GM19438 (cell line): ENCODE data around the gene TTC7B.

Experiments
- ATAC-seq: cut with Tn5 transposase; IDR thresholded peaks from one replicate; pipeline ENCODE4 v1.9.1; 2021; ENCODE audit warnings: low read depth; ENCODE audit not compliant: unreplicated experiment

TTC7B gene

DNA sequence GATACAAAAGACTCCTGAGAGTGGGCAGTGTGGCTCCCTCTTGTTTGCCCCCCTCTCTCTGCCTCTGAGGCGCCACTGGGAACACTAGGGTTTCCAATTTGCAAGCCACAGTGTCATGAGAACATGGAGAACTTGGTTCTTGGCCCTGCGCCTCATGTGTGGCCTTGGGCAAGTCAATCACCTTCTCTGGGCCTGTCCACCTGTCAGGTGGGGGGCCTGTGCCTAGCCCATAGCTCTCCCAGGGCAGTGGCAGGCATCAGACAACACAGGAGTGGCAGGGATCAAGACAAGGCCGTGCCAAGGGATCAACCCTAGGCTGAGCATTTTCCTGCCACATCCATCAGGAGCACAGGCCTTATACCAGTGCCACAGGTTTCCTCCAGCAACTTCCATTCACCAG lies 234.1 kb downstream of the TTC7B start:
- no peak for ATAC-seq

DNA sequence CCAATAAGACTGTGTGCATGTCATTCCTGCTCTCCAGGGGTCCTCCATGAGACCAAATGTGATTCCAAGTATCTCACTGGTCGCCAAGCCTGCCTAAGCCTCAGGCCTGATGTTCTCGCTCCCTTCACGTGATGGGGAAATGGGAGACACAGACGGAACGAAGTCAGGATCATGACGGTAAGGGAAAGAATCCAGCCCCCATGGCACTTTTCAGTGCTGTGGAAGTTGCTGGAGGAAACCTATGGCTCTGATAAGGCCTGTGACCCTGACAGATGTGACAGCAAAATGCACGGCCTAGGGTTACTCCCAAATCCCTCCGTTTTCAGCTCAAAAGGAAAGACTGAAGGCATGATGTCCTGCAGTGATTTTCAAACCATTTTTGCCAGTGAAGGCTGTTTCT lies 234.5 kb downstream of the TTC7B start:
- no peak for ATAC-seq

DNA sequence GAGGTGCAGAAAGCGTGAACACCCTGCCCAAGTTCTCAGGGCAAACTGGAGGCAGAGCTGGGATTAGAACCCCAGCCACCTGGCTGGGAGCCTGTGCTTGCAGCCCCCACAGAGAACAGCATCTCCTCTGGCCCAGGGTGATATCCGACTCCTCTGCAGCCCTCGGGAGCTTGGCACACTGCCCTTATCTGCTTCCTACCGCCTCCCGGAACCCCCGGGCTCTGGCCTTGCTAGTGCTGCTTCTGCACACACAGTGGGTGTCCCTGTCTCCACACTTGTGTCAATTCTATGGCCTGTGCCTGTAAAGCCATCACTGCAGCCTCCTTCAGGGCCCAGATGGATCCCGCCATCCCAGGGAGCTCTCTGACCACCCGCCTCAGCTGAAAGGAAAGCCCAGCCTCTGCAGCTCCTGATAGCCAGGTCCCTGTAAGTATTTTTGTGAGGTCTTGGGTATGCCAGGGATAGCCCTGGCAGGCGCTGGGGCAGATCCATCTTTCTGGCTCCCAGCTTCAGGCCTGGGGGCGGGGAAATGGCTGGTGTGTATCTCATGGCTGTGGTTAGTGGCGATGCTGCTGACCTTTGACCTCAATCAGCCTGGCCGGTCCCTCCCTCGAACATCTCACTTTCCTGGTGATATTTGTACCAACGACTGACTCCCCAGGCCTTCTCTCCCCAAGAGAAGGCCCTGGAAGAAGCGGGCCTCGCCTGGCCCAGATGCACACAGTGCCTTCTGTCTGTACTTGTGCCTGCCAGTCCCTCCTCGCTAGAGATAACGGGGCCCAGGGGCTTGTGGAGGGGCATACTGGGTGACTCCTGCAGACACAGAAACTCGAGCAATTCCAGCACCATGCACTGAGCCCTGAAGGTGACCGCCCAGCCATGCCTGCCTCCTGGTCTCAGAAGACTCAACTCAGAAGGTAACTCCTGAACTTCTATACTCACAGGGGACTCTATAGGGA lies 235.6 kb downstream of the TTC7B start:
- no peak for ATAC-seq

DNA sequence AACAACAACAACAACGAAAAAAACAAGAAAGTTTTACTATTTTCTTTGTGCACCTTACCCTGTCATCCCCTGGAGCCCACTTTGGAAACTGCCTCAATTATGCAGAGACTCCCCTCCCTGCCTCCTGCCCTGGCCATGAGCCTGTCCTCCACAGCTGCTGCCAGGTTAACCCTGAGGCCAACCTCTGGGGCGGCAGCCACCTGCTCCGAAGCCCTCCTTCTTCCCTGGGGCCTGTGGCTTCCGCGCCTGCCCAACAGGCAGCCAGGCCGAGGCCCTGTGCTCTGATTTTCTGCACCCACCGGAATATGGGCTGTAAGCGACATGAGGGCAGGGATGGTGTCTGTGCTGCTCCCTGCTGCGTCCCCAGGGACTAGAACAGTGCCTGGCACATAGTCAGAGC lies 236.4 kb downstream of the TTC7B start:
- no peak for ATAC-seq

DNA sequence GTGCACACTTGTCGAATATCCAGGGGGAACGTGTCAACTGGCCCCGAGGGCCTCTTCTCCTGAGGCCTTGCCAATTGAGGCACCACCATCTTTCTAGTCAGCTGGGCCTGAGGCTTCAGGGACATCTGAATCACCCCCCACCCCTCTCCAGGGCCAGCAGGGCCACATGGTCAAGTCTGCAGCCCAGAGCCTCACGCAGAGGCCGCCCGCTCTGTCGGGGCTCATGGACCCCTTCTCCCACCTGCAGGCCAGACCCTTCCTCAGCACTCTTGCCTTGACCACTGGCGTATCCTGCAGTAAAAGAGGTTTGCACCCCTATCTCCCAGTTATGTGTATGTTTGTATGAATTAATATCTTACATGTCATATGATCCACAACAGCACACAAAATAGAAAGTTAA lies 237.1 kb downstream of the TTC7B start:
- no peak for ATAC-seq

DNA sequence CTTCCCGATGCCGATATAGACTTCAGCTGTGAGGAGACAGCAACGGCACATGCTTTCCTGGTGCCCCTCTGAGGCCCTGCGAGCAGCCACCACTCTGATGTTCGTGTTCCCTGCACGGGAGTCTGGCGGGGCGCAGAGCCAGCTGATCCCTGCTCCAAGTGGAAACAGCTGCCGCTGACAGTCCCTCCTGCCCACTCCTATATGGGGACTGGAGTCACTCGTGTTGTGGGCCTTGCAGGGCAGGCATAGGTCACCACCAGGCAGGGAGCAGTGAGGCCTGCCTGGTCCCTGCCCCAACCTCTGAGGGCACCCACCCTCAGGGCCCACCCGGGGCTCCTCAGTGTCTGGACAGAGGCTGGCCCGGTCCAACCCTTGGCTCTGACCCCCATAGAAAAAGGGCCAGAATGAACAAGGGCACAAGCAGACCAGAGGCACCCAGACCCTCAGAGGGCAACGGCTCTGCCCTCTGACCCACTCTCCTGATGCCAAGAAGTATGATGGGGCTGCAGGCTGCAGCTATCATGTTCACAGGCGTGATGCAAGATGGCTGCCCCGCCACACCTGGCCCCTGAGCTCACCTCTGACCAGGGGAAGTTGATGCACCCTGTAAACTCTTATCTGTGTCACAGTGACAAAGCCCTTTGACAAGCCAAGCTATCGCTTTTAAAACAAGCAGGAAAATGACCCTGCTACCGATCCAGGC lies 237.8 kb downstream of the TTC7B start:
- no peak for ATAC-seq

DNA sequence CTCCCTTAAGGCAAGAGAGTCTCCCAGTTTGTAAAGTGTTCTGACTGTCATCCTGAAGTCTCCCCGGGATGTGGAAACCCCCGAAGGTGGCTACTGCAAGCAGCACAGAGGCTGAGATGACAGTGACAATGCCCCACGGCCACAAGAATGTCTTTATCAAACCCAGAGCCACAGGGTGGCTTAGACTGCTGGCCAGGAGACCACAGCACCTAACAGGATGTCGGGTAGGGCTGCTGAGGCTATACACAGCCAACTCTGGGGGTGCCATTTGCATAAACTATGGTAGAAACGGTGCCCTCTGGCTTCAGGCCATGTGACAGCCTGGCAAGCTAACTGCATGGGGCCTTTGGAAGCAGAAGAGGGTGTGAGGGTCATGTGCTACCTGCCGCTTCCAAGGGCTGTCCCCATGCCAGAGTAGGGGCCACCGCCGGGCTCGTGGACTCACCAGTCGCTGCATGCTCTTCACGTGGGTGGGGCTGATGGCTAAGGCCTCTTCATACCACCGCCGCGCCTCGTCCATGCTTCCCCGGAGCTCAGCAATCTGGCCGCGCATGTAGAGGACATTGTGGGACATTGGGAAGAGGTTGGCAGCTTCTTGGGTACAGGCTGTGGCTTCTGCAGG lies 238.5 kb downstream of the TTC7B start:
- no peak for ATAC-seq

DNA sequence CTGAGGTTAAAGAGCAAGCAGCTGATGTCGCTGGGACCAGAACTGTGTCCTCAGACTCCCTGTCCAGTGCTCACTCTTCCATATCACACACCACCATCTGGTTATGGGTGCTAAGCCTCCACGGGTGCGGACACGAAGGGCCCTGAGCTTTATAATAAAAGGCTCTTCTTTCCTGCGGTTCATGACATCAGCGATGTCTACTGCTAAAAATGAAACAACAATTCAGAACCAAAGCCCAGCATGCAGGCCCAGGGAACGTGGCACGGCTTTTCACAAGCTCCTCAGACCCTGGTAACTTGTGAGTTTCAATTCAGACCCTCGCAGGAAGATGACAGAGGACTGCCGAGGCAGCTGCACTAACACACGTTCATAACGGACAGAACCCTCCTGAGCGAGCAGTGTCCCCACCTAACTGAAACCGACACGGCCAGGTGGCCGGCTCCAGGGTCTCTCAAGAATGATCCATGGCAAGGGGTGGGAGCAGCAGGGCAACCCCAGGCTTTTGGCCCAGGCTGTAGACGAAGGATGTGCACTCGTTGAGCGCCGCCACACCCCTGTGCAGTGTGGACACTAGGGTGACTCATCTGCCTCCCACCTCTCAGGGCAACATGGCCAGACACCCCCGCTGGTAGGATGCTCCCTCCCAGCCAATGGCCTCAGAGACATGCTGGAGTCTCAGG lies 239.1 kb downstream of the TTC7B start:
- ATAC-seq: no peak

DNA sequence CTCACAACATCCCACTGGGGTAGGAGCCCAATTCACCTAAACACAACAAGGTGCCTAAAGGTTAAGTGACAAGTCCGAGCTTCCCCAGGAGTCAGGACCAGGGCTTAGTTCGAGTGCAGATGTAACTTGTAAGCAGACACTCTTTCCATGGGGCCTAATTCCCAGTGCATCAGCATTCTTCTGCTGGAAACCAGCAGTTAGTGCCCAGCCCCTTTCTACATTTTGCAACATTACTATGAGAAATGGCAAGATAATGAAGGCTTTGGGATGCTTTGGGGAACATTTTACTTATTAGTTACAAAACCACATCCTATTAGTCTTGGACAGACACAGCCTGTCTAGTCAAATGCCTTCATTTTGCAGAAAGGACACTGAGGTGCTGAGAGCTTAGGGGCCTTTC lies 239.6 kb downstream of the TTC7B start:
- no peak for ATAC-seq

DNA sequence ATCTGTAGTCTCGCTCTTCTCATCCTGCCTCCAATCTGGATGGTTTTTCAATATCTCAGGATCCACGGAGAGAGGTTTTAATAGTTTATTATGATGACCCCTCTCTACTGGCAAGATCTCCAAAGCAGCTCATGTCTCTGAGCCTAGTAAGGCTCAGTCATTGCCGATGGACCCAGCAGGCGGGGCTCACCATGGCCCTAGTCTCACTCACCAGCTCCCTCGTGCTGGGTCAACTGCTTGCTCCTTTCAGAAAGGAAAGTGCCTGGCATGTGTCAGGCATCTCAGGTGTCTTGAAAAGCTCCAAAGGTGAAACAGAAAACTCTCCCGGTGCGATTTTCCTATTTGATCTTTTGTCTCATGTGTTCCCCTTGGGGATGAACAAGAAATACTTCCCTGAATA lies 240.4 kb downstream of the TTC7B start:
- no peak for ATAC-seq

DNA sequence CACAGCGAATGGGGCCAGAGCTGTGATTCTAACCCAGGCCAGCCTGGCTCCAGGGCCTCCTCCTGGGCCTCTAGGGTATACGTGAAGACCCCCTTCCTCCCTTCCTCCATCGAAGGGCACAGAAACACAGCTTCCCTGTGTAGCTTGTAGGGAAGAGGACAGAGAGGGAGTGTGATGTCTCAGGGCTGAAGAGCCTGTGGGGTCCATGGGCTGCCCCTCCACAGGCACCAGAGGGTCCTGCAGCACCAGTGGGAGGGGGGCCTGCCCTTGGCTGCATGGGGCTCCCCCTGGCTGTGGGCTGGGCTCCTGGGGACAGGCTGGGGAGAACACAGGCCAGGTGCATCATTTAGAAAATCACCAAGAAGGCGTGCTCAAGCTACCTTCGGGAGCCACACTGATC lies 240.9 kb downstream of the TTC7B start:
- ATAC-seq: no peak

DNA sequence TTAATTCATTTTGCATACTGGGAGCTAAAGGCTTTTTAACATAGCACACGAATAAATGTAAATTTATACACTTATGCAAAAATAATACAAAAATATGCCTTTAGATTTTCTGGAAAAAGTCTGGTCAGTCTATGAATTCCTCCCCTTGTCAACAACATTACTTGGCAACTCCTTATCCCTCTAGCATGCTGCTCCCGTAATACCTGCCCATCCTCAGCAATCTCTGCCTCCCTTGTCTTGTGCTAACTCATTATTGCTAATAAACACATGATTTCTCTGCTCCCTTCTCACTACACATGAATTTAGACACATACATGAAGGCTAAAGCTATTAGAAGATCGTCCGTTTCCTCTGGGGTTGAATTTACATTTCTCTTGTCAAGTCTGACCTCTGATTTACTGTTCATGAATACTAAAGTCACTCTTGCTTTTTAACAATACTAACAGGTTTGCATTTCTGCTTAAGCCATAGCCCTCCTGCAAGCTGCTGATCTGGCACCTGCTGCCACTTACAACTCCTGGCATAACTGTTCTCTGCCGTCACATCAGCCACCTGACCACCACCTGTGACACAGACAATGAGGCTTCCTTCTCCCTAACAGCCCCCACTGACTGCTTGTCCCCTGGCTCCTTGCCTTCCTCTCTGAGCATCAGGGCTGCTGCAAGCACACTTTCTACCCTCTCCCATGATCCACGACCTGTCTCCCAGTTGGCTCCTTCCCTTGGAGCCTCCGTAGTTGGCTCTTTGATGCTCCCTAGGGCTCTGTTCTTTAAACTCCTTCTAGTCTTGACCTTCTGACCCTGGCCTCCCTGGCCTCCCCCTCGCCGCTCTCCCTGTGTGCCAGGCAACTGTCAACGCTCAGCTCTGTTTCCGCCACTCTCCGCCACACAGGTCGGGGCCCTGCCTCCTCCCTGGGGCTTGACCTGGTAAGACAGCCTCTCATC lies 241.8 kb downstream of the TTC7B start:
- no peak for ATAC-seq

DNA sequence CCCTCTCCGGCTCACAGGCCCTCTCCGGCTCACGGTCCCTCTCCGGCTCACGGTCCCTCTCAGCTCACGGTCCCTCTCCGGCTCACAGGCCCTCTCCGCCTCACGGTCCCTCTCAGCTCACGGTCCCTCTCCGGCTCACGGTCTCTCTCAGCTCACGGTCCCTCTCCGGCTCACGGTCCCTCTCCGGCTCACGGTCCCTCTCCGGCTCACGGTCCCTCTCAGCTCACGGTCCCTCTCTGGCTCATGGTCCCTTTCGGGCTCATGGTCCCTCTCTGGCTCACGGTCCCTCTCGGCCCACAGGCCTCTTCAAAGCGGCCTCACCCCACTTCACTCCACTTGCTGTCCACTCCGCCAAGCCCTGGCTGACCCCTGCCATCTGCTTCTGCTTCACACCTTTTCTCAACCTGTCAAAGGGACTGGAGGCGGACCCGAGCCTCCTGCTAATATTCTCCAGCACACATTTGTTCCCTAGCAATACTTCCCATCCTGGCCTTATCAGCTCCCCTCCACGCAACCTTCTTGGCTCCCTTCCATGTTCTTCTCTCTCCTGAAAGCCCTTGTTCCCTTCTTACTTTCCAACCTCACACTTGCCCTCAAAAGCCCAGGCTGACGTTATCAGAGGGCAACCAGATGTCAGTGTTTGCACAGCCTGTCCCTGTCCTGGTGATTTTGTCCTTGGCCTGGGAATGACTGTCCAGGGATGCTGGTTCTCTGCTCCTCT lies 242.7 kb downstream of the TTC7B start:
- ATAC-seq: no peak

DNA sequence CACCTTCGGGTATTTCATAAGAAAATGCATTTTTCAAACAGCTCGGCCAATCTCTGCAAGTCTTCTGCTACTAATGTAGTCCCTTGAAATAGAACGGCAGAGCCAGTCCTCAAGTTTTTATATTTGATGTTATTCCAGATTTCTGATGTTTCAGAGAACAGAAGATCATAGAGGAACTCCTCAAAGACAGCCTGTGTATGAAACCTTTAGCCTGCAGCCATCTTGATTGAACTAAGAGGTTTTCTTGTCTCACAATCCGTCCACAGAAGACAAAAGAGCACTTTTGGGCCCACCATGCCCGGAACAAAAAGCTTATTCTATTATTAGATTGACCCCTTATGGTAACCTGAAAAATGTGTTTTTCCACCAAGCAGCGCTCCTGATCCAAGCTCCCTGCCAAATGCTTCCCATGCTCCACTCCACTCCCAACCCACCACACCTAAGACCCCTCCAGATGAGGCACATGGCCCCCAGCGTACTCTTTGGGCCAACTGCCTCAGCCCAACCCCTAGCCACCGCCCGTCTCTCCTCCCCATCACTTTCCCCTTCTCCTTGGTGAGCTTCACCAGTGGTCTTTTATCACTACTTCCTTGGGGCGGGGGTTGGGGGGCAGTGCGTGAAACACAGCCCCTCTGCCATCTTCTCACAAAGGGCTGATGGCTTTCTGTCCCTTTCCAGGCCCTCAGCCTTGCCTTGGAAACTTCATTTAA lies 243.6 kb downstream of the TTC7B start:
- no peak for ATAC-seq

DNA sequence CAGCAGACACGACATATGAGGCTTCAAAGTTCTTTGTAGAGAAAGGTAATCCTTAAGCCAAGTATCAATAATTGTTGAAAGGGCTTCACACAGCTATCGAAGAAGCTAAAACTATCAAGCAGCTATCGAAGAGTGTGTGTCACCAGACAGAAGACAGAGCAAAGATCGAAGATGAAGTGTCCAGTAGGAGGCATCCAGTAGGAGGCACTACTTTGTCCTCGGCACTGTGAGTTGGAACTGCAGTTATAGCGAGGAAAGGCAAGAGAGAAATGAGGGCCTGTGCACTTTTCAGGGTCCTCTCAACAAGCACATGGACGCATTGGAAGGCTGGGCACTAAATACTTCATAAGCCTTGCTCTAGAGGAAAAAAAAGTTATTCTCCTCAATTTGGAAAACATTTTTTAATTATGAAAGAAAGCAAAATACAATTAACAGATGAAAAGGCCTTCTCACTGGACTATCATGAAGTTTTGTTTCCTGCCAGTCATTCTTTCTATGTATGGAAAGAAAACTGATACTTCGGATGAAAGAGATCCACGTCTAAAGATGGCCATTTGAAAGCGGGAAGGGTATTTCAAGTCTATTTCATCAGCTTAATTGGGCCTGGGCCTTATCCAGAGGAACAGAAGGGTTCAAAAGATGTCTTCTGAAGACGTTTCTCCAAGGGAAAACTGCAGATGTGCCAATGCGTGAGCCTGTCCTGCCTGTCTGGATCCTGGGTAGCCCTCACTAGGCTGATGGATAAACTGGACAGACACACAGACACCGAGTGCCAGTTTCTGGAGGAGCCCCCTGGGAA lies 244.9 kb downstream of the TTC7B start:
- ATAC-seq: no peak

DNA sequence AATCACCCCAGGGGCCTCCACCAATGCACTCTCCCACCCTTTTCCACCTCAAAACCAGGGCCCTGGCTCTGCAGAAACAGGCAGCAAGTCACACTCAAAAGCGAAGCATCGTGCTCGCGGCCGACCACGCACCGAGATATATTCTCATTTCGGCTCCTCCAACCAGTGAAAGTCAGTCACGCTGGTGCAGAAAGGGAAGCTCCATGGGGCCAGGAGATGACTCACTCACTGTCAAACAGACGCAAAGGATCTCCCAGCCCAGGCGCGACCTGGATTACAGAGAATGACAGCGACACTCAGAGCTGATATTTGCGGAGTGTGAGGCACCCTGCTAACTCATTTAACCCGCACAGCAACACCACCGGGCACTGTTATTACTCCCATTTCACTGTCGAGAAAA lies 245.8 kb downstream of the TTC7B start:
- ATAC-seq: no peak

DNA sequence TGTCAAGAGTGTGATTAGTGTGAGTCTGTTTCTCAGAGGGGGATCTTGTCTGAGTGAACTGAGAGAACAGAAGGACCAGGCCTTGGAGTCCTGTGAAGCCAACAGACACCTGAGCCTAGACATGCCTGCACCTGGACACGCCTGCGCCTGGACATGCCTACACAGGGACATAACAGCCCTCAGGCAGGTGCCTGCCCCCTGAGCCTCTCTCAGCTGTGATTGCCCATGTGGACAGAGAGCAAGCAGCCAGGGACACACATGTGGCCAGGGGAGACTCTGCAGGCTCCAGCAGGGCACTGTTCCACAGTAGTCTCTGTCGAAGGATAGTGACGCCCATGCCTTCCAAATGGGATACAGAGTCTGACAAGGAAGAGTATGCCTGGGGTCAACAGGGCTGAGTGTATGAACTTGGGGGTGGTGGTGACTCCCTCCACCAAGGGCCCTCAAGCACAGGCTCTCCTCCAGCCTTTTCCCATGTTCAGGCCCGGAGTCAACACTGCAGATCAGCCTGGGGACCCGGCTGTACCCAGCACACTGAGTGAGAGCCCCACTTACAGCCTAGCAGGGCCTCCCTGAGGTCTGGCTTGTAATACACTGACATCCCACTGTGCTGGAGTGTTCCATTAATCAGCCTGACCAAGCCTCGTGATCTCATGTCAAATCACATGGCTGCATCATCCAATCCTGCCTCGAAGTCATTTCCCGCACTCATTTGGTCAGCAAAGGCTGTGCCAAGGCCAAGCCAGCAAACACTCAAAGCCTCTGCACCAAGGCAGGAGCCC lies 246.4 kb downstream of the TTC7B start:
- ATAC-seq: no peak
